Measurements from ENCODE around the gene KCNMA1. TPM values are rescaled to one million over a fixed set of nuclear protein-coding genes. Genes with fewer than 3 reads are reported as not detected.
A peak's percentile ranks its signal among the peaks of the same experiment; 100 is the strongest.

KCNMA1 gene
- total and polyA plus RNA-seq, 7 donors = 15.3 to 427 (median 256) TPM

GRCh38 chr10:77640167-77640566 is 2.6 kb upstream of the KCNMA1 start:
- Histone ChIP-seq H3K4me3 (no peak overlapping the region), H3K27ac (peak overlapping the region in 2 of 4 donors; percentile 27 to 93), H3K9me3 (no peaks in the 10 kb centered on the region), H3K4me1 (peaks cover 0 to 41% (median 33%) of the 10 kb centered on the region in 4 donors), H3K36me3 (no peaks in the 10 kb centered on the region), H3K27me3 (peaks cover 0 to 10% (median 0%) of the 10 kb centered on the region in 3 donors)
- intact Hi-C loops (cut with DNase I) = loop anchor here (2.0 kb wide), 2 partner anchors 247 to 475 kb away; no protein-coding TSS in a partner anchor
- WGBS, 2 donors = 60 to 62% methylated on average over 3 of the region's 3 CpGs
- TF ChIP-seq CTCF (IDR thresholded peaks at IDR 0.05) (no peak), EP300 (IDR thresholded peaks at IDR 0.05) (no peak), POLR2A (IDR thresholded peaks at IDR 0.05) (no peak), POLR2AphosphoS5 (IDR thresholded peaks at IDR 0.05) (no peak)
- no peak for DNase-seq

- Histone ChIP-seq H3K27ac (peak overlapping the region in 3 of 4 donors; percentile 86 to 93 (median 87)), H3K36me3 (no peaks in the 10 kb centered on the region), H3K9me3 (no peaks in the 10 kb centered on the region), H3K27me3 (peaks cover 0 to 10% (median 0%) of the 10 kb centered on the region in 3 donors), H3K4me3 (no peak overlapping the region), H3K4me1 (peaks cover 0 to 45% (median 33%) of the 10 kb centered on the region in 4 donors)
- TF ChIP-seq CTCF (IDR thresholded peaks at IDR 0.05) = no peak
- TF ChIP-seq POLR2A (IDR thresholded peaks at IDR 0.05) = no peak
- no peak for TF ChIP-seq POLR2AphosphoS5 (IDR thresholded peaks at IDR 0.05)
- TF ChIP-seq EP300 (IDR thresholded peaks at IDR 0.05) = no peak
- DNase-seq = no peak
- 62 to 63% methylated on average over 3 of the region's 3 CpGs for WGBS, 2 donors
- intact Hi-C loops (cut with DNase I) = loop anchor here (2.0 to 5.0 kb wide), 5 partner anchors 82 to 475 kb away; no protein-coding TSS in a partner anchor
Observed at GRCh38 chr10:77639756-77640155, 2.1 kb upstream of the KCNMA1 start.

GRCh38 chr10:77638321-77639101 is 903 bp upstream of the KCNMA1 start:
- Histone ChIP-seq H3K27me3 (peaks cover 0 to 10% (median 0%) of the 10 kb centered on the region in 3 donors), H3K36me3 (no peaks in the 10 kb centered on the region), H3K4me3 (peak overlapping the region; percentile 50 to 76 (median 74)), H3K4me1 (peaks cover 0 to 58% (median 42%) of the 10 kb centered on the region in 4 donors), H3K9me3 (no peaks in the 10 kb centered on the region), H3K27ac (peak overlapping the region; percentile 86 to 93 (median 88))
- intact Hi-C loops (cut with DNase I) = loop anchor here (2.0 to 5.0 kb wide), 3 partner anchors 81 to 464 kb away; no protein-coding TSS in a partner anchor
- WGBS, 2 donors = 4 to 8% methylated on average over 56 of the region's 56 CpGs
- TF ChIP-seq POLR2A (IDR thresholded peaks at IDR 0.05) (peak in 1 of 2 donors; percentile 22), CTCF (IDR thresholded peaks at IDR 0.05) (no peak), EP300 (IDR thresholded peaks at IDR 0.05) (no peak), POLR2AphosphoS5 (IDR thresholded peaks at IDR 0.05) (peak in 3 of 4 donors; percentile 32 to 83 (median 76))
- peak; percentile 74 for DNase-seq

GRCh38 chr10:77636967-77637531 is 559 bp downstream of the KCNMA1 start:
- Histone ChIP-seq H3K9me3 (no peaks in the 10 kb centered on the region), H3K36me3 (no peaks in the 10 kb centered on the region), H3K27me3 (peaks cover 0 to 10% (median 0%) of the 10 kb centered on the region in 3 donors), H3K27ac (peak overlapping the region; percentile 86 to 93 (median 88)), H3K4me3 (peak overlapping the region; percentile 72 to 83 (median 76)), H3K4me1 (peaks cover 0 to 72% (median 56%) of the 10 kb centered on the region in 4 donors)
- TF ChIP-seq POLR2AphosphoS5 (IDR thresholded peaks at IDR 0.05) (no peak), POLR2A (IDR thresholded peaks at IDR 0.05) (no peak), CTCF (IDR thresholded peaks at IDR 0.05) (no peak), EP300 (IDR thresholded peaks at IDR 0.05) (no peak)
- intact Hi-C loops (cut with DNase I) = loop anchor here (5.0 kb wide), 2 partner anchors 80 to 390 kb away; no protein-coding TSS in a partner anchor
- DNase-seq = peak; percentile 68
- 2 to 7% methylated on average over 53 of the region's 53 CpGs for WGBS, 2 donors
